Lower leg skin (tissue), 3 donors: ENCODE results near the gene BMF.

Source experiments
- CTCF ChIP-seq, 3 donors: fragments of 450-650 bp; IDR thresholded peaks; one replicate each; pipeline ENCODE4 v1.5.1; 2016; ENCODE audit warnings: antibody characterized with exemption in 3 of 3, mild to moderate bottlenecking in 3 of 3, moderate library complexity in 2 of 3
- POLR2A ChIP-seq, 2 donors: fragments of 450-650 bp; IDR thresholded peaks; one replicate each; pipeline ENCODE4 v1.6.1; 2016 to 2017; ENCODE audit warnings: antibody characterized with exemption in 2 of 2, mild to moderate bottlenecking in 1 of 2, moderate library complexity in 1 of 2

DNA sequence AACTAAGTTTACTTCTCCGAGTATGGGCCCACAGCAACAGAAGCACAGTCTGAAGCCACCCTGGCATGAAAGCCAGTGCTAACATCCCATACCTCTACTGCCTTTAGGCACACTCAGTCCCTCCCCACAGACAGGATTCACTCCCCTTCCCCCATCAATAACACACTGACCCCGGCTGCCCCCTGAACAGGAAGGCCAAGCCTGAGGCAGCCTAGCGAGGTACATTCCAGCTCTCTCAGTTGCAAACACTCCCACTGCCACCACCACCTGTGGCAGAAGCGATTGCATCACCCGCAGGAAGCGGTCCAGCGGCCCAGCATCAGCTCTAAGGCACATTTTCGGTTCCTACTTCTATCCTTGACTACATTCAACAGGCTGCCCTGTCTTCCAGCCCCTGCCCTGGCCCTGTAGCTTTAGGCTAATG lies 7.0 kb upstream of the BMF start:
- no peak for TF ChIP-seq CTCF (IDR thresholded peaks at IDR 0.05)
- TF ChIP-seq POLR2A (IDR thresholded peaks at IDR 0.05): no peak
